ENCODE results near the gene ZNF277.

ZNF277 gene

DNA sequence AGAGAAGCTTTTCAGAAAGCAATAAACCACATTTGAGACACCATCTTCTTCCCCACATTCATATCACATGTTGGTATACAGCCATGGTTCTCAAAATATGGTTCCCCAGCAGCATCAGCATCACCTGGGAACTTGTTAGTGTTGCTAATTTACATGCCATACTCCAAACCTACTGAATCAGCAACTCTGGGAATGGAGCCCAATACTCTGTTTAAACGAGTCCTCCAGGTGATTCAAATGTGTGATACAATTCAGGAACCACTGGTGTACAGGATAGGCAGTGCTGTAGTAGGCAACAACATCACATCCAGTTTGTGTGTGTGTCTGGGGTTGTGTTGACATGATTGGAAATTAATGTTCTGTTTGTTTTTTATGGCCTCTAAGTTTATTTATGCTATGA, 47.7 kb downstream of the ZNF277 start:
- TF ChIP-seq, protein P1, sequence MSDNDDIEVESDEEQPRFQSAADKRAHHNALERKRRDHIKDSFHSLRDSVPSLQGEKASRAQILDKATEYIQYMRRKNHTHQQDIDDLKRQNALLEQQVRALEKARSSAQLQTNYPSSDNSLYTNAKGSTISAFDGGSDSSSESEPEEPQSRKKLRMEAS (IDR thresholded peaks at IDR 0.05), result no peak
- TF ChIP-seq EGR1 (IDR thresholded peaks at IDR 0.05) (no peak), FOXM1 (IDR thresholded peaks at IDR 0.05; ENCODE audit: borderline replicate concordance, low read depth) (no peak), EP300 (IDR thresholded peaks at IDR 0.05; ENCODE audit: borderline replicate concordance) (no peak)

DNA sequence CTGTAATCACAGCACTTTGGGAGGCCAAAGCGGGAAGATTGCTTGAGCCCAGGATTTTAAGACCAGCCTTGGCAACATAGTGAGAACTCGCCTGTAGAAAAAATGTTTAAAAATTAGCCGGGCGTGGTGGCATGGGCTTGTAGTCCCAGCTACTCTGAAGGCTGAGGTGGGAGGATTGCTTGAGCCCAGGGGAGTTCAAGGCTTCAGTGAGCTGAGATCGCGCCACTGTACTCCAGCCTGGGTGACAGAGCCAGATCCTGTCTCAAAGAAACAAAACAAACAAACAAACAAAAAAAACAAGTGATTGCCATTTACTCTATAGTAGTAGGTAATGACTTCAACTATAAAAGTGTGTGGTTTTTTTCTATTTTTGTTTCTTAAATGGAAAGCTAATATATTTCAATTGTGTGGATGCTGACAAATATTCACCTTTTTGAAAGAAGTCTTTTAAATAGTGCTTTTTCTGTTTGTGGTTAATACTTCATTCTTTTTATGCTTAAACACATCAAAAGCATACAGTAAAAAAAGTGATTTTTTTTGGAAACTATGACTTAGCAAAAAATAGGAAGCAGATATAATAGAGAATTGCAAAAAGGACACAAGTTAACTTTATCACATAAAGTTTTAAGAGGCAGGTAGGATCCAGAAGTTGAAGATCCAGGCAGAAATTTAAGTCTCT, 48.4 kb downstream of the ZNF277 start:
- TF ChIP-seq FOXM1 (IDR thresholded peaks at IDR 0.05; ENCODE audit: borderline replicate concordance, low read depth) (no peak), ZBTB7A (IDR thresholded peaks at IDR 0.05; ENCODE audit: low read depth) (no peak), EGR1 (IDR thresholded peaks at IDR 0.05) (no peak), CREB1 (IDR thresholded peaks at IDR 0.05; ENCODE audit: low read depth) (no peak), CEBPB (IDR thresholded peaks at IDR 0.05) (no peak), YY1 (IDR thresholded peaks at IDR 0.05; ENCODE audit: low read depth) (no peak), TAF1 (IDR thresholded peaks at IDR 0.05; ENCODE audit: low read depth) (no peak), TEAD4 (IDR thresholded peaks at IDR 0.05) (no peak)
- TF ChIP-seq, protein P2, sequence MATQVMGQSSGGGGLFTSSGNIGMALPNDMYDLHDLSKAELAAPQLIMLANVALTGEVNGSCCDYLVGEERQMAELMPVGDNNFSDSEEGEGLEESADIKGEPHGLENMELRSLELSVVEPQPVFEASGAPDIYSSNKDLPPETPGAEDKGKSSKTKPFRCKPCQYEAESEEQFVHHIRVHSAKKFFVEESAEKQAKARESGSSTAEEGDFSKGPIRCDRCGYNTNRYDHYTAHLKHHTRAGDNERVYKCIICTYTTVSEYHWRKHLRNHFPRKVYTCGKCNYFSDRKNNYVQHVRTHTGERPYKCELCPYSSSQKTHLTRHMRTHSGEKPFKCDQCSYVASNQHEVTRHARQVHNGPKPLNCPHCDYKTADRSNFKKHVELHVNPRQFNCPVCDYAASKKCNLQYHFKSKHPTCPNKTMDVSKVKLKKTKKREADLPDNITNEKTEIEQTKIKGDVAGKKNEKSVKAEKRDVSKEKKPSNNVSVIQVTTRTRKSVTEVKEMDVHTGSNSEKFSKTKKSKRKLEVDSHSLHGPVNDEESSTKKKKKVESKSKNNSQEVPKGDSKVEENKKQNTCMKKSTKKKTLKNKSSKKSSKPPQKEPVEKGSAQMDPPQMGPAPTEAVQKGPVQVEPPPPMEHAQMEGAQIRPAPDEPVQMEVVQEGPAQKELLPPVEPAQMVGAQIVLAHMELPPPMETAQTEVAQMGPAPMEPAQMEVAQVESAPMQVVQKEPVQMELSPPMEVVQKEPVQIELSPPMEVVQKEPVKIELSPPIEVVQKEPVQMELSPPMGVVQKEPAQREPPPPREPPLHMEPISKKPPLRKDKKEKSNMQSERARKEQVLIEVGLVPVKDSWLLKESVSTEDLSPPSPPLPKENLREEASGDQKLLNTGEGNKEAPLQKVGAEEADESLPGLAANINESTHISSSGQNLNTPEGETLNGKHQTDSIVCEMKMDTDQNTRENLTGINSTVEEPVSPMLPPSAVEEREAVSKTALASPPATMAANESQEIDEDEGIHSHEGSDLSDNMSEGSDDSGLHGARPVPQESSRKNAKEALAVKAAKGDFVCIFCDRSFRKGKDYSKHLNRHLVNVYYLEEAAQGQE (IDR thresholded peaks at IDR 0.05; ENCODE audit: low read depth), result no peak
- TF ChIP-seq, protein P3, sequence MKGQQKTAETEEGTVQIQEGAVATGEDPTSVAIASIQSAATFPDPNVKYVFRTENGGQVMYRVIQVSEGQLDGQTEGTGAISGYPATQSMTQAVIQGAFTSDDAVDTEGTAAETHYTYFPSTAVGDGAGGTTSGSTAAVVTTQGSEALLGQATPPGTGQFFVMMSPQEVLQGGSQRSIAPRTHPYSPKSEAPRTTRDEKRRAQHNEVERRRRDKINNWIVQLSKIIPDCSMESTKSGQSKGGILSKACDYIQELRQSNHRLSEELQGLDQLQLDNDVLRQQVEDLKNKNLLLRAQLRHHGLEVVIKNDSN (IDR thresholded peaks at IDR 0.05), result no peak

DNA sequence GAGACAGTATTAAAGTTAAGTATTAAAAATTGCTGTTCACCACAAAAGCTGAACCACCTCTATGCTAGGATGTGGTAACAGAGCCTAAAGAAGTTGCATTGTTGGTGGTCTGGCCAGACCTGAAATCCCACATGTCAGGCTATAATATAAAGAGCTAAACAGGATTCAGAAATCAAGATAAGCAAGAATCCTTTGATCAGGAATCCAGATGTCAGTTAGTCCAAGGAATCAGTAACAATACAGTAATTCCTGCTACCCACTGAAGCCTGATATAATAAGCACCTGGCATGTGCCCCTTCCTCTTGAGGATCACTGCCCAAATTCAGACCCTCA, 48.9 kb downstream of the ZNF277 start:
- no peak for TF ChIP-seq CREB1 (IDR thresholded peaks at IDR 0.05; ENCODE audit: low read depth)
- TF ChIP-seq ZBTB7A (IDR thresholded peaks at IDR 0.05; ENCODE audit: low read depth), result no peak
- peak; percentile 47; the same call in 1 of the 2 replicates for TF ChIP-seq TCF12 (IDR thresholded peaks at IDR 0.05; ENCODE audit: low read depth)

DNA sequence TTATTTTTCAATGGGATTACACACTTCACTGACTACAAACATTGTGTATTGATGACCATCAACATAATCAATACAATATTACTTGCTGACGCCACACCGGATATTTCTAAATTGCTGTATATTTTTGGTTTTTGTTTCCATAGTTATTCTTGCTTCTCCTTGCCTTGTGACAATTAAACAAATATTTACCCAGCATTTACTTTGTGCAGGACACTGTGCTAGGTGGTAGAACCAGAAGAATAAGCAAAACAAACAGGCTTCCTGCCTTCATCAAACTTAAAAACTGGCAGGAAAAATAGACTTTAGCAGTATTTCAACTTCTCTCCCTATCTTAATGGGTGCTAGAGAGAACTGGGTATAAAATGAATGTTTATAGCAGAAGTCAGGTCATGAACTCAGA, 50.6 kb downstream of the ZNF277 start:
- no peak for TF ChIP-seq EGR1 (IDR thresholded peaks at IDR 0.05)
- TF ChIP-seq TEAD4 (IDR thresholded peaks at IDR 0.05), result no peak
- TF ChIP-seq, protein P1 (IDR thresholded peaks at IDR 0.05), result no peak

DNA sequence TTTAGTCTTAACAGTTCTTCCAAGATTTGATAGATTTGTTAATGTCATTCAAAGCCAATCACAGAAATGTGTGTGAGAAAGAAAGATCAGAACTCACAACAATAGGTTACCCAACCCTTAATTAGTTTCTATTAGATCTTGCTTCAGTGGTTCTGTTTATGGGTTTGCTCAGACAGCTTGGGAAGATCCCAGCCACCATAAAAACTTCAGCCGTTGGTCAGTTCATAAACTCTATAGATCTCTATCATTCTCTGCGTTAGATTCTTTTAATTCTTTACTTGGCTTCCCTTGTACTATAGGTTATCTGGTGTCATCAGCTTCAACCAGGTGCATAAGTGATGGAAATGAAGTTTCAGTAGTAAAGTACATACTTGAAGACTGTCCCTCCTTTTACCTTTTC, 54.4 kb downstream of the ZNF277 start:
- no peak for TF ChIP-seq TEAD4 (IDR thresholded peaks at IDR 0.05)
- TF ChIP-seq, protein P1 (IDR thresholded peaks at IDR 0.05), result no peak
- no peak for TF ChIP-seq RAD21 (IDR thresholded peaks at IDR 0.05; ENCODE audit: low read depth)
- TF ChIP-seq FOXM1 (IDR thresholded peaks at IDR 0.05; ENCODE audit: borderline replicate concordance, low read depth), result no peak
- TF ChIP-seq EGR1 (IDR thresholded peaks at IDR 0.05), result no peak

DNA sequence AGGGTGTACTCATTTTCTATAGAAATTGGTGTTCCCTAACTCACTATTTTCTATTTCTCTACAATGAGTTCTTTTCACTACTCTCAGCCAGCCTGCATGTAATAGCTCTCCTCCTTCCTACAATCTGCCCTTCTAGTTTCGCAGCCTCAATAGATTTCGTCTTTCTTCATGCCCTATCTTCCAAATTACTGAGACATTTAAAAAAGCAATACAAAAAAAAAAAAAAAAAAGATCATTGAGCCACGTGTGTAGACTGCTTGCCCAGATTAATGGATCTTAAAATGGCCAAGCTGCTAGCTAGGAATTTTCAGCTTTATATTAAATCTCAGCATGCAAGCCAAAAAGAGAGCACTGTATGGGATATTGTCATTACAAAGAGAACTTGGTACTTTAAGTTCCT, 55.5 kb downstream of the ZNF277 start:
- no peak for TF ChIP-seq ZBTB7A (IDR thresholded peaks at IDR 0.05; ENCODE audit: low read depth)
- no peak for TF ChIP-seq CREB1 (IDR thresholded peaks at IDR 0.05; ENCODE audit: low read depth)
- TF ChIP-seq EGR1 (IDR thresholded peaks at IDR 0.05), result no peak
- TF ChIP-seq YY1 (IDR thresholded peaks at IDR 0.05; ENCODE audit: low read depth), result no peak
- TF ChIP-seq TEAD4 (IDR thresholded peaks at IDR 0.05), result no peak
- TF ChIP-seq EP300 (IDR thresholded peaks at IDR 0.05; ENCODE audit: borderline replicate concordance), result no peak
- TF ChIP-seq CEBPB (IDR thresholded peaks at IDR 0.05), result no peak
- TF ChIP-seq NFIC (IDR thresholded peaks at IDR 0.05), result no peak
- no peak for TF ChIP-seq FOXM1 (IDR thresholded peaks at IDR 0.05; ENCODE audit: borderline replicate concordance, low read depth)
- TF ChIP-seq, protein P2 (IDR thresholded peaks at IDR 0.05; ENCODE audit: low read depth), result no peak
- no peak for TF ChIP-seq RAD21 (IDR thresholded peaks at IDR 0.05; ENCODE audit: low read depth)
- no peak for TF ChIP-seq TCF12 (IDR thresholded peaks at IDR 0.05; ENCODE audit: low read depth)
- TF ChIP-seq, protein P3 (IDR thresholded peaks at IDR 0.05), result no peak
- TF ChIP-seq, protein P1 (IDR thresholded peaks at IDR 0.05), result no peak
- no peak for TF ChIP-seq TAF1 (IDR thresholded peaks at IDR 0.05; ENCODE audit: low read depth)
